ENCODE measurements around the gene CDAN1.

Gene CDAN1

DNA sequence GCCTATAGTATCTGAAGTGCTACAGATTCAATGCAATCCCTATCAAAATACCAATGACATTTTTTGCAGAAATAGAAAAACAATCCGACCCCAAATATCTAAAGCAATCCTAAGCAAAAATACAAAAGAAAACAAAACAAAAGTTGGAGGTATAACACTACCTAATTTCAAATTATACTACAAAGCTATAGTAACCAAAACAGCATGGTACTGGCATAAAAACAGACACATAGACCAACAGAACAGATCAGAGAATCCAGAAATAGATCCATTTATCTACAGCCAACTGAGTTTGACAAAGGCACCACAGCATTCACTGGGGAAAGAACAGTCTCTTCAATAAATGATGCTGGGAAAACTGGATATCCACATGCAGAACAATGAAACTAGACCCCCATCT is 23.8 kb upstream of the CDAN1 start:
- H3K4me3 ChIP-seq (ENCODE audit: severe bottlenecking), result no peak overlapping the region
- peaks cover 14% of the 10 kb centered on the region for H3K9me3 ChIP-seq (ENCODE audit: severe bottlenecking)
- no peaks in the 10 kb centered on the region for H3K27me3 ChIP-seq (ENCODE audit: insufficient read depth, poor library complexity, severe bottlenecking)
- DNase-seq (ENCODE audit: low spot score), result no peak
- H3K27ac ChIP-seq (ENCODE audit: poor library complexity, severe bottlenecking), result no peak overlapping the region
- H3K36me3 ChIP-seq (ENCODE audit: low read depth), result peaks cover 10% of the 10 kb centered on the region
- ATAC-seq (ENCODE audit: low read depth), result no peak
- H3K4me1 ChIP-seq (ENCODE audit: insufficient read depth, poor library complexity, severe bottlenecking), result no peaks in the 10 kb centered on the region
- no peak for TF ChIP-seq CTCF (IDR thresholded peaks at IDR 0.05; ENCODE audit: poor library complexity, severe bottlenecking)

DNA sequence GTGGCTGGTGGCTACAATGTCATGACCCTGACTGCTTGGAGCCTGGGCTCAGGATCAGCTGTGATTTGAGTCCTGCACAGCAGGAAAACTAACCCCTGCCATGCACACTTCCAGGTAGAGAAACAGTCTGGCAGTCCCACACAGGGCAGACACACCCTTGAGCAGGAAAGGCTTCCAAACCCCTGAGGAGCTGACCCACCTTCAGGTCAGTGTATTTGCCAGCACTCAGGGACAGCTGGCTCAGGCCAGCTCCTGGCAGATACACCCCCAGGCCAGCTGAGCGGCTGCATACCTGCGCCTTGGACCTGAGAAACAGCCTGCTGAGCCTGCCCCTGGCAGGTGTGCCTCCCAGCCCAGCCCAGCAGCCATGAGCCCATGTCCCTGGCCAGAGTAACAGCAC is 22.2 kb upstream of the CDAN1 start:
- peaks cover 14% of the 10 kb centered on the region for H3K9me3 ChIP-seq (ENCODE audit: severe bottlenecking)
- ATAC-seq (ENCODE audit: low read depth) (peak; percentile 38; the same call in 2 of the 3 replicates), DNase-seq (ENCODE audit: low spot score) (no peak)
- H3K4me1 ChIP-seq (ENCODE audit: insufficient read depth, poor library complexity, severe bottlenecking), result no peaks in the 10 kb centered on the region
- H3K36me3 ChIP-seq (ENCODE audit: low read depth), result peaks cover 10% of the 10 kb centered on the region
- H3K27me3 ChIP-seq (ENCODE audit: insufficient read depth, poor library complexity, severe bottlenecking), result no peaks in the 10 kb centered on the region
- no peak overlapping the region for H3K27ac ChIP-seq (ENCODE audit: poor library complexity, severe bottlenecking)
- TF ChIP-seq CTCF (IDR thresholded peaks at IDR 0.05; ENCODE audit: poor library complexity, severe bottlenecking), result no peak
- H3K4me3 ChIP-seq (ENCODE audit: severe bottlenecking), result no peak overlapping the region

- H3K9me3 ChIP-seq (ENCODE audit: severe bottlenecking), result no peaks in the 10 kb centered on the region
- no peak for DNase-seq (ENCODE audit: low spot score)
- H3K27ac ChIP-seq (ENCODE audit: poor library complexity, severe bottlenecking), result no peak overlapping the region
- H3K27me3 ChIP-seq (ENCODE audit: insufficient read depth, poor library complexity, severe bottlenecking), result no peaks in the 10 kb centered on the region
- no peak for TF ChIP-seq CTCF (IDR thresholded peaks at IDR 0.05; ENCODE audit: poor library complexity, severe bottlenecking)
- peaks cover 37% of the 10 kb centered on the region for H3K36me3 ChIP-seq (ENCODE audit: low read depth)
- no peak overlapping the region for H3K4me3 ChIP-seq (ENCODE audit: severe bottlenecking)
- ATAC-seq (ENCODE audit: low read depth), result no peak
- no peaks in the 10 kb centered on the region for H3K4me1 ChIP-seq (ENCODE audit: insufficient read depth, poor library complexity, severe bottlenecking)
Observed at GRCh38 chr15:42750306-42750705, 13.4 kb upstream of the CDAN1 start.

DNA sequence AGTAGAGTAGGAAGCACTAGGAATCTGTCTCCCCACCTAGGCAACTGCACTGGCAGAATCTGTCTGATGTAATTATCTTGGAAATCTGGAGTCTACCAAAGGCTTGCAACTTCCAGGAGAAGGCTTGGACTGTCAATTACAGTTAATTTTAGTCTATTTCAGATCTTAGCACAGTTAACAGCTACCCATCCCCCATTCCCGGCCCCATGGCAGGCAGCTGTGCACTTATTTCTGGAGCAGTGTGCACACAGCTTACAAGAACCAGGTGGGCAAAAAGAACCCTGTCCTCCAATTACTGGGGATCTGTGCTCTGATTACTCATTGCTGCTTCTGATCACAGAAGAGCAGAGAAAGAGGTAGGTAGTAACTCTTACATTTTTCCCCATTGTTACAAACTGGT is 12.3 kb upstream of the CDAN1 start:
- Histone ChIP-seq H3K4me1 (ENCODE audit: insufficient read depth, poor library complexity, severe bottlenecking) (no peaks in the 10 kb centered on the region), H3K27me3 (ENCODE audit: insufficient read depth, poor library complexity, severe bottlenecking) (no peaks in the 10 kb centered on the region), H3K36me3 (ENCODE audit: low read depth) (peaks cover 47% of the 10 kb centered on the region), H3K27ac (ENCODE audit: poor library complexity, severe bottlenecking) (no peak overlapping the region), H3K9me3 (ENCODE audit: severe bottlenecking) (no peaks in the 10 kb centered on the region), H3K4me3 (ENCODE audit: severe bottlenecking) (no peak overlapping the region)
- ATAC-seq (ENCODE audit: low read depth), result no peak
- TF ChIP-seq CTCF (IDR thresholded peaks at IDR 0.05; ENCODE audit: poor library complexity, severe bottlenecking), result no peak
- DNase-seq (ENCODE audit: low spot score), result no peak

DNA sequence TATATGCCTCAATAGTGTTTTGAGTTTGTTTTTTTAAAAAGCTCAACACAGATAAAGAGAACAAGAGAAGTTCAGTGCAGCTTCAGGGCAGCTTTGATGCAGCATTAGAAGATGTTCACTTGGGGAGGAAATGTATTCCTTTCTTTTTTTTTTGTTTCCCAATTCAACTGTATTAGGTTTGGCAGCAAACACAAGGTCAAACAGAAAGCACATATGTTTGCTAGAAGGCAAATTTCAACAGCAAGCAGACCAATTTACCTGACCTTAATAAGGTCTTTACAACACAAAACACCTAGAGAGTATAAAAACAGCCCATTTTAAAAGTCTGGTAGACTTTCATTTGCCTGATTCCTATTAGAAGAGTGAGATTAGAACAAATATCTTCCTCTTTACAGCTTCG is 7.3 kb upstream of the CDAN1 start:
- ATAC-seq (ENCODE audit: low read depth) (no peak), DNase-seq (ENCODE audit: low spot score) (no peak)
- peaks cover 35% of the 10 kb centered on the region for H3K36me3 ChIP-seq (ENCODE audit: low read depth)
- H3K9me3 ChIP-seq (ENCODE audit: severe bottlenecking), result no peaks in the 10 kb centered on the region
- H3K27ac ChIP-seq (ENCODE audit: poor library complexity, severe bottlenecking), result no peak overlapping the region
- no peak for TF ChIP-seq CTCF (IDR thresholded peaks at IDR 0.05; ENCODE audit: poor library complexity, severe bottlenecking)
- no peaks in the 10 kb centered on the region for H3K27me3 ChIP-seq (ENCODE audit: insufficient read depth, poor library complexity, severe bottlenecking)
- H3K4me3 ChIP-seq (ENCODE audit: severe bottlenecking), result no peak overlapping the region
- no peaks in the 10 kb centered on the region for H3K4me1 ChIP-seq (ENCODE audit: insufficient read depth, poor library complexity, severe bottlenecking)

Data from RWPE2 (cell line).